K562 (cell line): ENCODE data around the gene FRMPD2. TPM values are rescaled to one million over a fixed set of nuclear protein-coding genes. Genes with fewer than 3 reads are reported as not detected.

Experiments
- POLR3G ChIP-seq: IDR thresholded peaks from 2 replicates; pipeline ENCODE4 v1.6.1; 2011; ENCODE audit not compliant: insufficient read length, insufficient replicate concordance; ENCODE audit errors: extremely low read depth
- polyA plus RNA-seq, 8 experiments: library from polyadenylated mRNA; depleted of rRNA in 4 of 8; stranded (reverse) in 5 of 8; unstranded in 3 of 8; fragments of >200 nt; fragmentation: Nextera tagmentation in 2 of 8; fragmentation: Illumina TruSeq in 1 of 8; extraction: Ambion mirVana in 2 of 8; extraction: Trizol in 1 of 8; gene quantifications; 2 replicates each; pipeline versions ENCODE4 v1.2.1 to v1.2.3, GENCODE V29; 2011 to 2014; ENCODE audit warnings: inconsistent platforms in 1 of 8, missing spikeins in 1 of 8
- total RNA-seq, 7 experiments: library from RNA; depleted of rRNA in 6 of 7; stranded (reverse); fragments of >200 nt in 6 of 7; fragmentation: Illumina TruSeq in 2 of 7; extraction: Trizol in 2 of 7; gene quantifications; 2 replicates each; pipeline versions ENCODE4 v1.2.1 to v1.2.3, GENCODE V29; 2011 to 2021; ENCODE audit warnings: low replicate concordance in 1 of 7
- TF ChIP-seq, protein P1 (sequence below): fragments of 200-600 bp; sonication (generic); IDR thresholded peaks from one replicate; pipeline ENCODE4 v1.6.1; 2012; ENCODE audit warnings: mild to moderate bottlenecking, low read depth, low read length, inconsistent platforms
- TF ChIP-seq, protein P2 (sequence below), 2 experiments: fragments of 450-650 bp; conservative IDR thresholded peaks; 2 replicates each; pipeline ENCODE4 v1.6.1; 2017; ENCODE audit warnings: mild to moderate bottlenecking in 2 of 2, moderate library complexity in 2 of 2

Gene FRMPD2
- total and polyA plus RNA-seq, 9 of the 15 experiments (the other 6 are each of a cell fraction or from before 2014, with no cell fraction given) = 0.12 to 0.95 (median 0.33) TPM

DNA sequence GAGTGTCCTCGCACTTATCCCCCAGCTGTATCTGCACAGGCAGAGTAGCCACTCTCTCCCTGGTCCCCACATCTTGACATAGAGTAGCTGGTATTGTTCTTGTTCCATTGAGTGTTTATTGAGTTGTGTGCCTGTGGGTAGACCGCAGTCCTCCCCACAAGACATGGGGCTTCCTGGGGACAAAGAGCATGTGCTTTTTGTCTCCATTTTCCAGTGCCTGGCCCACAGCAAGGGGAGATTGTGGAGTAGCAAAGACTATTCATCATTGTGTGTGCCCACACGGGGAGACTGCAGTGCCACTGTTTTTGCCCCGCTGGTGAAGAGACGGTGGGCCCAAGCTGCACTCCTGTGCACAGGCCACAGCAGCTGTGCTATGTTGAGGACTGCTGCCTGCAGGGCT, 63.5 kb downstream of the FRMPD2 start (continued):
- TF ChIP-seq, protein P1, sequence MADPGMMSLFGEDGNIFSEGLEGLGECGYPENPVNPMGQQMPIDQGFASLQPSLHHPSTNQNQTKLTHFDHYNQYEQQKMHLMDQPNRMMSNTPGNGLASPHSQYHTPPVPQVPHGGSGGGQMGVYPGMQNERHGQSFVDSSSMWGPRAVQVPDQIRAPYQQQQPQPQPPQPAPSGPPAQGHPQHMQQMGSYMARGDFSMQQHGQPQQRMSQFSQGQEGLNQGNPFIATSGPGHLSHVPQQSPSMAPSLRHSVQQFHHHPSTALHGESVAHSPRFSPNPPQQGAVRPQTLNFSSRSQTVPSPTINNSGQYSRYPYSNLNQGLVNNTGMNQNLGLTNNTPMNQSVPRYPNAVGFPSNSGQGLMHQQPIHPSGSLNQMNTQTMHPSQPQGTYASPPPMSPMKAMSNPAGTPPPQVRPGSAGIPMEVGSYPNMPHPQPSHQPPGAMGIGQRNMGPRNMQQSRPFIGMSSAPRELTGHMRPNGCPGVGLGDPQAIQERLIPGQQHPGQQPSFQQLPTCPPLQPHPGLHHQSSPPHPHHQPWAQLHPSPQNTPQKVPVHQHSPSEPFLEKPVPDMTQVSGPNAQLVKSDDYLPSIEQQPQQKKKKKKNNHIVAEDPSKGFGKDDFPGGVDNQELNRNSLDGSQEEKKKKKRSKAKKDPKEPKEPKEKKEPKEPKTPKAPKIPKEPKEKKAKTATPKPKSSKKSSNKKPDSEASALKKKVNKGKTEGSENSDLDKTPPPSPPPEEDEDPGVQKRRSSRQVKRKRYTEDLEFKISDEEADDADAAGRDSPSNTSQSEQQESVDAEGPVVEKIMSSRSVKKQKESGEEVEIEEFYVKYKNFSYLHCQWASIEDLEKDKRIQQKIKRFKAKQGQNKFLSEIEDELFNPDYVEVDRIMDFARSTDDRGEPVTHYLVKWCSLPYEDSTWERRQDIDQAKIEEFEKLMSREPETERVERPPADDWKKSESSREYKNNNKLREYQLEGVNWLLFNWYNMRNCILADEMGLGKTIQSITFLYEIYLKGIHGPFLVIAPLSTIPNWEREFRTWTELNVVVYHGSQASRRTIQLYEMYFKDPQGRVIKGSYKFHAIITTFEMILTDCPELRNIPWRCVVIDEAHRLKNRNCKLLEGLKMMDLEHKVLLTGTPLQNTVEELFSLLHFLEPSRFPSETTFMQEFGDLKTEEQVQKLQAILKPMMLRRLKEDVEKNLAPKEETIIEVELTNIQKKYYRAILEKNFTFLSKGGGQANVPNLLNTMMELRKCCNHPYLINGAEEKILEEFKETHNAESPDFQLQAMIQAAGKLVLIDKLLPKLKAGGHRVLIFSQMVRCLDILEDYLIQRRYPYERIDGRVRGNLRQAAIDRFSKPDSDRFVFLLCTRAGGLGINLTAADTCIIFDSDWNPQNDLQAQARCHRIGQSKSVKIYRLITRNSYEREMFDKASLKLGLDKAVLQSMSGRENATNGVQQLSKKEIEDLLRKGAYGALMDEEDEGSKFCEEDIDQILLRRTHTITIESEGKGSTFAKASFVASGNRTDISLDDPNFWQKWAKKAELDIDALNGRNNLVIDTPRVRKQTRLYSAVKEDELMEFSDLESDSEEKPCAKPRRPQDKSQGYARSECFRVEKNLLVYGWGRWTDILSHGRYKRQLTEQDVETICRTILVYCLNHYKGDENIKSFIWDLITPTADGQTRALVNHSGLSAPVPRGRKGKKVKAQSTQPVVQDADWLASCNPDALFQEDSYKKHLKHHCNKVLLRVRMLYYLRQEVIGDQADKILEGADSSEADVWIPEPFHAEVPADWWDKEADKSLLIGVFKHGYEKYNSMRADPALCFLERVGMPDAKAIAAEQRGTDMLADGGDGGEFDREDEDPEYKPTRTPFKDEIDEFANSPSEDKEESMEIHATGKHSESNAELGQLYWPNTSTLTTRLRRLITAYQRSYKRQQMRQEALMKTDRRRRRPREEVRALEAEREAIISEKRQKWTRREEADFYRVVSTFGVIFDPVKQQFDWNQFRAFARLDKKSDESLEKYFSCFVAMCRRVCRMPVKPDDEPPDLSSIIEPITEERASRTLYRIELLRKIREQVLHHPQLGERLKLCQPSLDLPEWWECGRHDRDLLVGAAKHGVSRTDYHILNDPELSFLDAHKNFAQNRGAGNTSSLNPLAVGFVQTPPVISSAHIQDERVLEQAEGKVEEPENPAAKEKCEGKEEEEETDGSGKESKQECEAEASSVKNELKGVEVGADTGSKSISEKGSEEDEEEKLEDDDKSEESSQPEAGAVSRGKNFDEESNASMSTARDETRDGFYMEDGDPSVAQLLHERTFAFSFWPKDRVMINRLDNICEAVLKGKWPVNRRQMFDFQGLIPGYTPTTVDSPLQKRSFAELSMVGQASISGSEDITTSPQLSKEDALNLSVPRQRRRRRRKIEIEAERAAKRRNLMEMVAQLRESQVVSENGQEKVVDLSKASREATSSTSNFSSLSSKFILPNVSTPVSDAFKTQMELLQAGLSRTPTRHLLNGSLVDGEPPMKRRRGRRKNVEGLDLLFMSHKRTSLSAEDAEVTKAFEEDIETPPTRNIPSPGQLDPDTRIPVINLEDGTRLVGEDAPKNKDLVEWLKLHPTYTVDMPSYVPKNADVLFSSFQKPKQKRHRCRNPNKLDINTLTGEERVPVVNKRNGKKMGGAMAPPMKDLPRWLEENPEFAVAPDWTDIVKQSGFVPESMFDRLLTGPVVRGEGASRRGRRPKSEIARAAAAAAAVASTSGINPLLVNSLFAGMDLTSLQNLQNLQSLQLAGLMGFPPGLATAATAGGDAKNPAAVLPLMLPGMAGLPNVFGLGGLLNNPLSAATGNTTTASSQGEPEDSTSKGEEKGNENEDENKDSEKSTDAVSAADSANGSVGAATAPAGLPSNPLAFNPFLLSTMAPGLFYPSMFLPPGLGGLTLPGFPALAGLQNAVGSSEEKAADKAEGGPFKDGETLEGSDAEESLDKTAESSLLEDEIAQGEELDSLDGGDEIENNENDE = no peak
- no peak for TF ChIP-seq POLR3G
- TF ChIP-seq, protein P2, sequence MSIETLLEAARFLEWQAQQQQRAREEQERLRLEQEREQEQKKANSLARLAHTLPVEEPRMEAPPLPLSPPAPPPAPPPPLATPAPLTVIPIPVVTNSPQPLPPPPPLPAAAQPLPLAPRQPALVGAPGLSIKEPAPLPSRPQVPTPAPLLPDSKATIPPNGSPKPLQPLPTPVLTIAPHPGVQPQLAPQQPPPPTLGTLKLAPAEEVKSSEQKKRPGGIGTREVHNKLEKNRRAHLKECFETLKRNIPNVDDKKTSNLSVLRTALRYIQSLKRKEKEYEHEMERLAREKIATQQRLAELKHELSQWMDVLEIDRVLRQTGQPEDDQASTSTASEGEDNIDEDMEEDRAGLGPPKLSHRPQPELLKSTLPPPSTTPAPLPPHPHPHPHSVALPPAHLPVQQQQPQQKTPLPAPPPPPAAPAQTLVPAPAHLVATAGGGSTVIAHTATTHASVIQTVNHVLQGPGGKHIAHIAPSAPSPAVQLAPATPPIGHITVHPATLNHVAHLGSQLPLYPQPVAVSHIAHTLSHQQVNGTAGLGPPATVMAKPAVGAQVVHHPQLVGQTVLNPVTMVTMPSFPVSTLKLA (conservative IDR thresholded peaks at IDR 0.05) = no peak
